HG02759 (cell line): ENCODE results near the gene STAT3.

Experiments used
- ATAC-seq: cut with Tn5 transposase; IDR thresholded peaks from one replicate; pipeline ENCODE4 v1.9.1; 2021; ENCODE audit warnings: mild to moderate bottlenecking, moderate library complexity; ENCODE audit not compliant: unreplicated experiment

The STAT3 gene

DNA sequence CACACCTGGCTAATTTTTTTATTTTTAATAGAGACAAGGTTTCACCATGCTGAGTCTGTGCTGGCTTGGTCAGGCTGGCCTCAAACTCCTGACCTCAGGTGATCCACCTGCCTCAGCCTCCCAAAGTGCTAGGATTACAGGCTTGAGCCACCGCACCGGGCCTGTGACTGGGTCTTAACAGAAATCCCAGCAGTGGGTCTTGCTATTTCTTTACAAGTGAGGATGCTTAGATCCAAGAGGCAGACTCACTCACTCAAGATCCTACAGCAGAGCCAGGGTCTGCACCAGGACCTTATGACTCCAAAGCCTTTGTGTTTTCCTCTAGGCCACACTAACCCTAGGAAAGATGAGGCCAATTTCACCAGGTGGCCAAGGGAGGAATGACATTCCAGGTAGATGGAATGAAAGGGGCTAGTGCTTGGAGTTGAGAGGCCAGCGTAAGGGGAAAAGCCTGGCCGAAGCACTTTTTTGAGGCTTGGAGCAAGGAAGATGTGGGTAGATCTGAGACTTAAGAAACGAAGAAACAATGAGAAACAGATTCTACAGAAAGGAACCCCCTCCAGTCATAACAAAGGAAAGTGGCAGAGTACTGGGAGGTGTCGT, 105.7 kb downstream of the STAT3 start:
- no peak for ATAC-seq

DNA sequence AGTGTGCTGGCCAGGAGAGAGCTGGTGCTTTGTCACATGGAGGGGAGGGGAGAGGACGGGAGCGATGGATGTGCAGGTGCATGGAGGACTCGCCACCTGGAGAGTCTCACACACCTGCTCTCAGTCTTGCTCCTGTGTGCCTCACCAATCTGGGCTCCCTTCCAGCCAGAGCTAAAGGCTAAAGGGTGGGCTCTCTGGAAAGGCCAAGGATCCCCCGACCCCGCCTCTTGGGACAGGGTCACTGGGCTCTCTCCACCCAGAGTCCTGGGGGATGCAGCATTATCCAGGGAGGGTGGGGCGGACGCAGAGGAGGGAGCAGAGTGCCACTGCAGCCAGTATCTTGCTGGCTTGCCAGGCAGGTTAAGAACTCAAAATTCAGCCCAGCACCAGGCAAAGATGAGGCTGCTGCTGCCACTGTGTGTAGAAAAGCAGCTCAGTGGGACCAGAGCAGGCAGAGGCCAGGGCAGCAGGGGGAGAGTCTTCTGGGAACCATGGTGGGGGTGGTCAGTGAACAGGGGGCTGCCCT, 106.6 kb downstream of the STAT3 start:
- no peak for ATAC-seq

DNA sequence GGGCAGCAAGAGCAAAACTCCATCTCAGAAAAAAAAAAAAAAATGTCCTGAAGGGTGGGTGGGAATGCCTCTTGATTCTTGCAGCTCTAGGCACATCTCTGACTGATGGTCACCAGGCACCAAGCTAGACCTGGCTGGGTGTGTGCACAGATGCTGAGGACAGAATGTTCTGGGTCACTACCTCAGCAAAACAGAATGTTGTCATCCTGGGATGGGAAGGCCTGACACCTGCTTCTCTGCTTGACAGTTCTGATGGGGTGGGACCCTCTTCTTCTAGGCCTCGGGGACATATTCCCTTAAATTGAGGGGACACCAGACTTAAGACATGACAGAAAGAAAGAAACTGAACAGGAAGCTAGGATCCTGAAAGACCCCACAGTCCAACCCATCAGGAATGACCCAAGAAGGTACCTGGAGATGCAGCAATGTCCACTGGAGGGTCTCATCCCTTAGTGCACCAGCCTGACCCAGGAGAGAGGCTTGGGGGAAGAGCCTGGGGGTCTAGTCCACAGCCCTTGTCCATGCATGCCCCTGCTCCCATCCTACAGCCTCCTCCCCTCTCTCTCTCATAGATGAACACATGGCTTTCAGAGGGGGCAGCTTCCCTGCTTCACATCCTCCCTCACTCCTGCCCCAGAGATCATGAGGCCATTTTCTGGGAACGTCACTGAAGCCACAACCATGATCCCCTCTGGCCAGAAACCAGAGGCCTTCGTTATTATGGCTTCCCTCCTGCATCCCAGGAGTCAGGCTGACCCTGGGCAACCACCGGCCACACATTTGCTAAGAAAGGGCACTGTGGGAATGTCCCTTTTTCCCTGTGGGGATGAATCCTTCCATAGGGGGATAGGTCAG, 108.2 kb downstream of the STAT3 start:
- ATAC-seq: no peak

DNA sequence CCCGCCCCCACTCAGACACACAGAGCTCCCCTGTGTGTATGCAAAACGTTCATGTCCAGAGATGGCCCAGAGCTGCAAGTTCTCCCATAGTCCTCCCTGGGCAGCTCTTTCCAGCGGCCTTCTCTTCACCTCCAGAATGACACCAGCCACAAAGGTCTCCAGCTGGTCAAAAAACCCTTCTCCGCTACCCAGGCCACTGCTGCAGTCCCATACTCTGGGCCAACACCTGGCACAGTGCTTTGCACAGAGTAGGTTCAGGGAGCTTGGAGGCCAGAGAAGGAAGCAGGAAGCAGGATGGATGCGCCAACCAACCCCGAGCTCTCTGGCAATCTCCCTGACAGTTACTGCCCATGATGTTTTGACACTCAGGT, 110.9 kb downstream of the STAT3 start:
- no peak for ATAC-seq

DNA sequence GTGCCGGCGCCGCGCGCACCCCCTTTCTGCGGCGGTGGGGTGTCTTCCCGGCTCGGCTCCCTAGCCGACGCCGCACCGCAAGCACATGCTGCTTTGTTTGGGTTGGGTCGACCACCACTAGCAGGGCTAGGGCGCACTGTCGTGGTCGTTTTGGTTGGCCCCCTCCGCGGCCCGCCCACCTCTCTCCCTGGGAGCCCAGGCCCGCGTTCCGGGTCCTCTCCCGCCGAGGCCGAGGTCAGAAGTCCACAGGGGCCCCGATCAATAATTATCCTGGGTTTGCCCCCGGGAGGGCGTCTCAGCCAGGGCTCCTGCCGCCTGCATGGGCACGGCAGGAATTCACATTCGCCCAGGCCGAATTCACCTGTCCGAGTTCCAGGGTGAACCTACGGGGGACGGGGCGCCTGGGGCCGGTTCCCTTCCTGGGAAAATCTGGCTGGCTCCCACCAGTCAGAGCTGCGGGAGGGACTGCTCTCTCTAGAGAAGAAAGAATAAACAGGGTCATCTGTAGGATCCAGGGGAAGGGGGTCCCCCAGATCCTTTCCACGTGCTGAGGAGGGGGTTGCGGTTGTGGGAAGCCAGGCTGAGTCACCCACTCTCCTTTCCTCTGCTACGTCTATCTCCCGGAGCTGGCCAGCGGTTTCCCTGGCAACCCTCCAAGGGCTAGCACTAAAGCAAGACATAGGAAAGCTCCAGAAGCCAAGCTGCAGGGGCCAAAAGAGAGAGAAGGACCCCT, 111.5 kb downstream of the STAT3 start:
- ATAC-seq: peak; percentile 26

DNA sequence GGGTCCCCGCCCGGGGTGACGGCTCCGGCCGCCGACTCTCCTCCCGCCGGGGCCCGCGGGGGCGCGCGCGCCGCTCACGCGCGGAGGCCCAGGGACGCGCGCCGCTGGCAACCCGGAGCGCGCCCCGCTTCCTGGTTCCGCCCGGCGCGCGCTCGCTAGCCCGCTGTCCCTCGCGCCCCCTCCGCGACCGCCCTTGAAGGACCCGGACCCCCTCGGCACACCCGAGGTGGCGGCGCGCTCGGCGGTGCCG, 112.0 kb downstream of the STAT3 start, which contains the start of gene STAT5B:
TSS of gene STAT5B (minus strand) at position 33 of the 250 bp plus-strand sequence. CDS start 44,264 bp downstream, outside the sequence.
- ATAC-seq: peak; percentile 80

DNA sequence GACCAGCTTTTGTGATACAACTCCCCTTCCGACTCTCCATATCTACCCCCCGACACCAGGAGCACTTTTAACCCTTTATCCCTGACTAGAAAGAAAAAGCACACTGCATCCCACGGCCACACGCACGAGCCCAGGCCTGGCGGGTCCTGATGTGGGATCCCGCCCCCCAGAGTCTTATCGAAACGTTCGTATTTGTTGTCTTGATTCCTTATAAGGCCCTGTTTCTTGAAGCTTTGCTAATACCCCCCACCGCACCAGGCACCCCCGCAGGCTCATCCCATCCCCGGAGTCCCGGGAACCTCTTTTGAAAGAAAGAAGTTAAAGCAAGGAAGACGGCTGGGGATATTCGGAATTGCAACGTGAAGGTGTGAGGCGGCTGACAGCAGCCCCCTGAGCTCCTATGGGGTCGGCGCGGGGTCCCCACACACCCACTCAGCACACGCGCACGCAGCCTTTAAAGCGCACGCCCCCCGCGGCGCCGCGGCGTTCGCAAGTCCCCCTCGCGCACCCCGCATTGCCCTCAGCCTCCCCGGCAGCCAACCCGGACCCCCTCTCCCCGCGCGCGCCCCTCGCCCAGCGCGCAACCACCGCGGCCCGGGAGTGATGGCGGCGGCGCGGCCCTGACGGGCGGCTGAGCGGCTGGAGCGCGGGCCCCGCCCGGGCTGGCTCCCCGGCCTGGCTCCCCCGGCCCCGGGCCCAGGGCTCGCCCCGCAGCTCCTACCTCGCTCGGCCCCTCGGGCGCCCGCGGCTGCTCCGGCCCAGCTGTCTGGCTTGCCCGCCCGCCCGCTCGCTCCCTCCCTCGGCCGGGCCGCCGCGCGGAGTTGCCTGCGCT, 112.5 kb downstream of the STAT3 start:
- ATAC-seq: peak; percentile 54

DNA sequence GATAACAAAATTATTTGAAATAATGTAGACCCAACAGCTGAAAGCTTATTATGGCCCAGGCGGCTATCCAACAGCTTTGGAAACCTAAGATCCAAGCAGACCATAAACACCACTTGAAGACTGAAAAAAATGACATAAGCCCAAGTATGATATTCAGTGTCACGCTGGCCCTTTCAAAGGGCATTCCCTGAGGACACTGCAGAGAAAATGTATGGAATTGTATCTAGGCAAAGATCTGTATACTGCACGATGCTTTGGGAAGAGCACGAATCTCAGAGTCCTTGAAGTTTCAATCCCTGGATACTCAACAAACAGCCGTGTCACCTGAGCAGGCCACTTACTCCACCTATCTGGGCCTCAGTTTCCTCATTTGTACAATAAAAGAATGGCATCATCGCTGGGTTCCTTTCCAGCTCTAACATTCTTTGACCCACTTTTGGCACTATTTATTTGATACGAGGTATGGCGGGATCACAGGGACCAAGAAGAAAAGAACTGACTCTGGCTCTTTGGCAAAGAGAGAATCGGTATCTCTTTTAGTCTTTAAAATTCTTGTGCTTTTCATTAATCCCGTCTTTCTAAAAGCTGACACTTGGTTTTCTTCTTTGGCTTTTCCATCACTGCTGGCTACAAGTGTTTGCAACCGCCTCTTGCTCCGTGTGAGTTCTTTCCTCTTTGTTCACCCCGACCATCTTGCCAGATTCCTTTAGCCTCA, 113.3 kb downstream of the STAT3 start:
- no peak for ATAC-seq

DNA sequence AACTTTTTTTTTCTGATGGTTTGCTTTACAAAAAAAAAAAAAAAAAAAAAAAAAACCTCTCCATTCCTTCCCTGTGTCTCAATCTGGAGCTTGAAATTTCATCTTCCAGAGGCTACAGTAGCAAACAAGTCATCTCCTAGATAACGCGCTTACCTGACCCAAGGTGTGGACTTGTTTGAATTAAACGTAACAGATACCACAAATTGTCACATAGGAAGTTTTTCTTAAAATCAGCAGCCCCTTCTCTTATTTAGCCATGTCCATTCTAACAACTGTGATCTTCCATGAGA, 114.0 kb downstream of the STAT3 start:
- no peak for ATAC-seq

DNA sequence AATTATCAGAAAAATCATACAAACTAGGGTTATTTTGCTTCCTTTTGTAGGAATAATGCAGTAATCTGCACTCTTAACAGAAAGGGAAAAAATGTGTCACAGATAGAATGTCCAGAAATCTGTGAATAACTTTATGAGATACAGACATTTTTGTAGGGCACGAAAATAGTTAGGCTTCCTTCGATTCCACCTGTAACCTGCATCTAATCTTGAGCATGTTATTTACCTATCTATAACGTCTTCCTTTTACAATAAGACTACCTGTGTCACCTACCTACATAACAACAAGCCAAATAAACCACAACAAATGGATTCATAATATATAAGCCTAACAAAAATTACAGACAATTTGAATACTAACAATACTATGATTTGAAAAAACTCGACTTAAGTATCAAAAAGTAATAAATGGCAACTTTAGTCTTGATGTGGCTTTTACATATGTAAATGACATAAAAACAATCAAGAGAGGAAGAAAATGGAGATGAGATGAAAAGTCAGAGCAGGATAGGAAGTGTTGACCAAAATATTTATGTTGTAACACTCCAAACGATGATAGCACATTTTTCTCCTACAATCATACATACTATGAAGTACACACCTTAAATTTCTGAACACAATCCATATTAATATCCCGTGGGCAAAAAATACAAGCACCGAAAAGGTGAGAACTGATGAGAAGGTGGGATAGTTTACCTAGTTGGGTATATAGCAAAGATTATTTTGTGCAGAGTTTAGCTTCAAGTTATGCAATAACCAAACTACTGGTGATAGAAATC, 114.6 kb downstream of the STAT3 start:
- no peak for ATAC-seq

DNA sequence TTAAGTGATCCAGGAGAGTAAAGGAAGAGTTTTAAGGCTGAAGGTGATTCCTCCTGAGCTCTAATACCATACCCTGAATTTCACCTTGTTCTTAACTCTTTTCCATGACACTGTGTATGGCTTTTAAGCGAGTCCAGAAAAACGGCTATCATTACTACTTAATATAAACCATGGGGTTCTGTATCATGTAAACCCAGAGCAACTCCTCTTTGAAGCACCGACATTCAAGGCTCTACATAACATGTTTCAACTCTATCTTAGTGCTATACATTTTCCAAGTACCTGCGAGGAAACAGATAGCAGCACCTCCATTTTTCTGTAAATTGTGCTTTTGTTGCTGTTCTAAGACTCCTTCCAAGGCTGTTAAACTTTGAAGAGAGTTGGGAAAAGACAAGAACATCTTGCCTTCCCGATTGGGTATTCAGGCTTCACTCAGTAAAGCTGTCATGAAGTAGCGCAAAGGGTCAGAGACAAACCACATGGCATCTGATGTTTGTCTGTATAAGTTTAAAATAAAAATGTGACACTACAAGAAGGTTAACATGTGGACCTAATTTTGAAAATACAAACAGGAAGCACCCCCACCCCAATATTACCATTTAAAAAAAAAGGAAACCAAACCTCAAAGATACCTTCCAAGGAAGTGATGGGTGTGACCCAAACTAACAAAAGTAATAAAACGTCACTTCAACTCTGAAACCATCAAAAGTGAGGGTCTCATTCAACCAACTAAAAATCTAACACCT, 115.9 kb downstream of the STAT3 start:
- ATAC-seq: no peak

DNA sequence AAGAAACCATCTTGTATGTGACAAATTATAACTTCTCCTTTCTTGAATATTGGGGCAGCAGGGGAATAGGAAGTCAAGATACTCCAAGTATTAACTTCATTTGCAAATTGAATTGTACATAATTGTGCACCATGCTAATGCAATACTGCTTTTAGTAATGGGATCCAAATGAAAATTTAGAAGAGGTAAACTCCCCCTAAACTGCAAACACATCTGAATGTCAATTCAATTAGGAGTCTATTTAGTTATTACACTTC, 116.5 kb downstream of the STAT3 start:
- ATAC-seq: no peak

DNA sequence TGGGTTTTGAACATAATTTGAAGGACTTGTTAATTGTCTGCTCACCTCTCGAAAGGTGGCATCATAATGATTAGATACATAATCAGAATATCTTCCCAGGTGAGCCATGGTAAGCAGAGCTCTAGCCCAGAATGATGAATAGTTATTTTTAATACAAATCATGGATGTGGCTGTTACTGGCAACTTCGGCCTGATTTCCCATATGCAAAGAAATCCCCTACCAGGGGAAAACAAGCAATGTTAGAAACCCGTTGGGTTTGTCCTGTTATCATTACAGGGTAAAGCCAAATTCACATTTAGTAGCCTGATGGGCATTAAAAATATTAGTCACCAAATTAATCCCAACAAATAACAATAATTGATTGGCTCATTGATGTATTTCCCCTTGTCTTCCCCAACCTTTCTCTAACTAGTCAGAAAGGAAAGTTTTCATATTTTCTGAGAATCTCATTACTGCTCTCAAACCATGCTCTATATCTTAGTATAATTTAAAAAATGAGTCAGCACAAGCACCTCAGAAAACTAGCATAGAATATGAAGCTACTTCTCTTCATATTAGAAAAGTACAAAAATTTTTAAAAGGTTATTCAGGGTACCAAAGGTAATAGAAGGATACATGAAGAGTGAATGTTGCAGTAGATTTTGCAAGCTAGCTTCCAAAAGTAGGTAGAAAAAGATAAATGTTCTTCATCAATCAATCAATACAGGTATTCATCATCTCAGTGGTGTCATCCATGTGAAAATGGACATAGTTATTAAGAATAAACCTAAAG, 117.0 kb downstream of the STAT3 start:
- ATAC-seq: no peak

DNA sequence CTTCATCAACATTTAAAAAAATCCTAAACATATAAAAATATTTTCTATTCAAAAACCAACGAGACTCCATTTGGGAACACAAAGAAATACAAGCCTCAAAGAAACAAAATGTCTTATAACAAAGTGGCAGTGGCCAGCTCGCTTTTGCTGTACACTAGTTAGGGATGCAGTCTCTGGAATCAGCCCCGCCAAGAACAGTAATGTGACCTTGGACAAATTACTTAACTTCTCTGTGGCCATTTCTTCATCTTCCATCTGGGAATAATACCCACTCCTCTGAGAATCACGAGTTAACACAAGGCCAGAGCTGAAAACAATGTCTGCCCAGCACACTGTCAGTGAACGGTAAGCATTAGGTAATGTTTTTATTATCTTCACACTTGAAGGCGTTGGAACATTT, 117.6 kb downstream of the STAT3 start:
- no peak for ATAC-seq

DNA sequence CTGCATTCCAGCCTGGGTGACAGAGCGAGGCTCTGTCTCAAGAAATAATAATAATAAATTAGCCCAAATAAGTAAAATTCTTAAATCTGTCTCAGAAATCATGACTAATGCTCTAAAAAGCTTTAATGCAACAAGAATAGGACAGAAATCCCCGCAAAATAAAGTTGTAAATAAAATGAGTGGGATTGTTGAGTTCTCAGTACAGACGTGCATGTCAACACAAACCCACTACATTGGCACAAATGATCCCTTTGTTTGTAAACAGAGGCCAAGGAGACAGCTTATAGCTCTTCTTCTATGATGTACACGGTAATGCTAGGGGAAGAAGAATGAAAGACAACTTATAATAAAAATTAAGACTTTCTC, 118.1 kb downstream of the STAT3 start:
- ATAC-seq: no peak

DNA sequence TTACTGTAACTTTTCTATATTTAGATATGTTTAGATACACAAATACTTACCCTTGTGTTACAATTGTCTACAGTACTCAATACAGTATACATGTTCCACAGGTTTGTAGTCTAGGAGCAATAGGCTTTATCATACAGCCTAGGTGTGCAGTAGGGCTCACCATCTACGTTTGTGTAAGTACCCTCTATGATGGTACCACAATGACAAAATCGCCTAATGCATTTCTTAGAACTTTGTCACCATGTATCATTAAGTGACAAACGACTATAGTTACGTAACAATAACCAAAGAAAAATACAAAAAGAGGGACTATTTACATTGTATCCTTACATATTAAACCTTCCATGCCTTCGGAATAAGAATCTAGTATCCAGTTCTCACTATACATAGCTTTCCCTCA, 120.0 kb downstream of the STAT3 start:
- no peak for ATAC-seq

DNA sequence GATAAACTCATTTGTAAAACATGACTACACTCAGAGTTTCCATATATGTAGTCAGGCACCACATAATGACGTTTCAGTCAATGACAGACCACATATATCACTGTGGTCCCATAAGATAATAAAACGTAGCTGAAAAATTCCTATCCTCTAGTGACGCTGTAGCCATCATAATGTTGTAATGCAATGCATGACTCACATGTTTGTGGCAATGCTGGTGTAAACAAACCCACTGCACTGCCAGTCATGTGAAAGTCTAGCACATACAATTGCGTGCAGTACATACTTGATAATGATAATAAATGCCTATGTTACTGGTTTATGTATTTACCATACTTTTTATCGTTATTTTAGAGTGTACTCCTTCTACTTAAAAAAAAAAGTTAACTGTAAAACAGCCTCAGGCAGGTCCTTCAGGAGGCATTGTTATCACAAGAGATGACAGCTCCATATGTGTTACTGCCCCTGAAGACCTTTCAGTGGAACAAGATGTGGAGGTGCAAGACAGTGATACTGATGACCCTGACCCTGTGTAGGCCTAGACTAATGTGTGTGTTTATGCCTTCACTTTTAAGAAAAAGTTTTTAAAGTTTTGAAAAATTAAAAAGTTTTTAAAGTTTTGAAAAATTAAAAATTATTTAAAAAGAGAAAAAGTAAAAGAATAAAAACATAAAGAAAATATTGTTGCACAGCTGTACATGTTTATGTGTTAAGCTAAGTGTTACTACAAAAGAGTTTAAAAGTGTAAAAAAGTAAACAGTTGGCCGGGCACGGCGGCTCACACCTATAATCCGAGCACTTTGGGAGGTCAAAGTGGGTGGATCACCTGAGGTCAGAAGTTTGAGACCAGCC, 121.1 kb downstream of the STAT3 start:
- no peak for ATAC-seq

DNA sequence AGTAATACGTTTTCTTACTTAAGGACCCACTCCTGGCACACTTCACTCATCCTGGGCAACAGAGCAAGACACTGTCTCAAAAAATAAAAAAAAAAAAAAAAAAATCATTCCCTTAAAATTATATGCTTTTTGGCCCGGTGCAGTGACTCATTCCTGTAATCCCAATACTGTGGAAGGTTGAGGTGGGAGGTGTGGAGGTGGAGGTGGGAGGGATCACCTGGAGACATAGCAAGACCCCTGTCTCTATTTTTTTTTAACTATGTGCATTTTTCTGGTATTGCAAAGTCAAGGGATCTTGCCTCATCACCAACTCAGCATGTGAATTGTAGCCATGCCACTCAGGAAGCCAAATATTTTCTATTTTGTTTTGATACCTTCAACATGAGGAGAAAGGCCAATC, 121.8 kb downstream of the STAT3 start:
- no peak for ATAC-seq
